ENCODE measurements around the gene ADGRB2.

The ADGRB2 gene

DNA sequence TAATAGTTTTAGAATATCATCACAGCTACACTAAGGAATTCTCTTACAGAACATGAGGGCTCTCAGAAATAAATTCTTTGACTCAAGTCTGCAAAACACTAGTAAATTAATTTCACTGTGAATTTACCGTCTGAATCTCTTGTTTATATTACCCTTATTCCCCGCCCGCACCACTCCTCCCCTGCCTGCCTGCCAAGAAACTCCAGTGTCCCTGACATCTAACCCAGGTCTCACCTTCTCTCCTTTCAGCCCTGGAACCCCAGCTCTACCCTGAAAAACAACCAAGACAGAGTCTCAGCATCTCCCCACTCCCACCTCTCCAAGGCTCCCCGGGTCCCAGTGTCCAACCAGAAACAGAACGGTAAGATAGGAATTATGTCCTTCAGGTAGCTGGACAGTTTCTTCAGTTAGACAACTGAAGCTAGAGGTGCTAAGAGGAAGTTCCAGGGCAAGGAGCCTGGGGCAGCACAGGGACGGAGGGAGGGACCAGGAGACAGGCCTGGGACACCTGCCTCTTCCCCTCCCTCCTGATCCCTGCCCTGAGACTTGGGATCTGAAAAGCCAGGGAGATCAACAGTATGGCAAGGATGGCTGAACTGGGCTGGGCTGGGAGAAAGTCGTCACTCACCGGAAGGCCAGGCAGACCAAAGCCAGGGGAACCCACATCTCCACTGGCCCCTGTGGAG lies 75.8 kb downstream of the ADGRB2 start:
- no peak for DNase-seq

DNA sequence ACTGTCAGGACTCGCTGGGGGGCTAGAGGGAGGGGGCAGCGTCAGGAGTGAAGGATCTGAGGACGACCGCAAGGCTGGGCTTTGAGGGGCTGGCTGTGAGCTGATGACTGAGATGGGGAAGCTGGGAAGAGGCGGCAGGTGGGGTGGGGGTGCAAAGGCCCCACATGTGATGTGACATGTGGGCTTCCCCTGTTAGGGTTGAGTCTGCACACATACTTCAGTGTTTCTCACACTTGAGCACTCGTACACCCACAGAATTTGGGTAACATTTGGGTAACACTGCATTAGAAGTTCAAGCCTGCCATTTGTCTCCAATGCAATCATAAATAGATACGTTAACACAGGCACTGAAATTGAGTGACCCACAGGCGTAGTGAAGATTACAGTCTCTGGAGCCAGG lies 76.5 kb downstream of the ADGRB2 start:
- TF ChIP-seq GATA1 (IDR thresholded peaks at IDR 0.05; ENCODE audit: low read depth, low read length) (no peak), POLR2A (IDR thresholded peaks at IDR 0.05; ENCODE audit: low read length) (no peak)
- no peak for DNase-seq

More for the DNA sequence above, 75.8 kb downstream of the ADGRB2 start:
- no peak for TF ChIP-seq POLR2A (IDR thresholded peaks at IDR 0.05; ENCODE audit: low read length)
- TF ChIP-seq GATA1 (IDR thresholded peaks at IDR 0.05; ENCODE audit: low read depth, low read length) = no peak

DNA sequence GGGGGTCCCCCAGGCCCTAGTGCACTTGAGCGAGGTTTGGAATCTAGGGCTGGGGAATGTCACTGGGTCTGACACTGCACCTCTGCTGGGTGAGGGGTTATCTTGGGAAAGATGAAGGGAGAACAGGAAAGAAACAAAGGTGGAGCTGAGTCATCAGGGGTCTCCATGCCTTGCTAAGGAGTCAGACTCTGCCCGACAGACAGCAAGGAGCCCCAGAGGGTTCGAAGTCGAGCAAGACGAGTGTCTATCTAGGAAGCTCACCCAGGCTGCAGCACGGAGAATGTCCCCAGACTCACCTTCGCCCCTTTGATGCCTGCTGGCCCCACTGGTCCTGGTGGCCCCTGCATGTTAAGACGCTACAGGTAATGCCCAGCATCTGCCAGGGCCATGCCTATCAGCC lies 78.3 kb downstream of the ADGRB2 start:
- no peak for DNase-seq
- no peak for TF ChIP-seq GATA1 (IDR thresholded peaks at IDR 0.05; ENCODE audit: low read depth, low read length)
- no peak for TF ChIP-seq POLR2A (IDR thresholded peaks at IDR 0.05; ENCODE audit: low read length)

DNA sequence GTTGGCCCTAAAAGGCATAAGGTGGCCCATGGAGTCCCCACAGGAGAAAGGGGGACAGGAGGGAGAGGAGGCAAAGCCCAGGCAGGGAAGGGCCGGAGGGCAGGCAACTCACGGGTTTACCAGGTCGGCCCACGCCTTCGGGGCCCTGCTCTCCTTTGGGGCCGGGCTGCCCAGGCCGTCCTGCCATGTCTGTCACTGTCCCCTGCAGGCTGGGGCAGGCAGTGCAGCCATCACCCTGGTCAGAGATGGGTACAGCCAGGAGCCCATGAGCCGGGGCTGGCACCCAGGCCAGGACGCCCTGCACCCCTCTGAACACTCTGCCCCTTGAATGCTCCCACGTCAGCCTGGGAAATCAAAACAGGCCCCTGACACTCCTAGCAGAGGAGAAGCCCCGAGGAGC lies 80.1 kb downstream of the ADGRB2 start:
- DNase-seq = peak in 1 of 2 experiments; percentile 9
- TF ChIP-seq GATA1 (IDR thresholded peaks at IDR 0.05; ENCODE audit: low read depth, low read length) = no peak
- TF ChIP-seq POLR2A (IDR thresholded peaks at IDR 0.05; ENCODE audit: low read length) = no peak

DNA sequence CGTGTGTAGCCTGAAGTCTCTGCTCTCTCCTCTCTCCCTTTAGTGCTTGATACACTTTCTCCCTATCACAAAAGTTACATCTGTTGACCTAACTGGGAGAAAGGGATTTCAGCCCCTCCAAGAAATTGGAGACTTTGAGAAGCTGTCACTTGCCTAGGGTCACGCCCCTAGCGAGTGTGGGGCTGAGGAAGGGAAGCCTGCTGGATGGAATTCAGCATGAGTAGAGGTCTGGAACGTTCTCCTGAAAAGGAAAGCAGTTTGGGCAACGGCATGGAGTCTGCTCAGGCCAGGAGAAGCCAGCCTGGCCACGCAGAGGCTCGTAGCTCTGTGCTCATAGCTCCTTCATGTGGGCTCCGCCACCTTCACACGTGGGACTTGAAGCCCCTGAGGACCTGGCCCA lies 82.7 kb downstream of the ADGRB2 start:
- no peak for DNase-seq
- TF ChIP-seq POLR2A (IDR thresholded peaks at IDR 0.05; ENCODE audit: low read length) (no peak), GATA1 (IDR thresholded peaks at IDR 0.05; ENCODE audit: low read depth, low read length) (no peak)

DNA sequence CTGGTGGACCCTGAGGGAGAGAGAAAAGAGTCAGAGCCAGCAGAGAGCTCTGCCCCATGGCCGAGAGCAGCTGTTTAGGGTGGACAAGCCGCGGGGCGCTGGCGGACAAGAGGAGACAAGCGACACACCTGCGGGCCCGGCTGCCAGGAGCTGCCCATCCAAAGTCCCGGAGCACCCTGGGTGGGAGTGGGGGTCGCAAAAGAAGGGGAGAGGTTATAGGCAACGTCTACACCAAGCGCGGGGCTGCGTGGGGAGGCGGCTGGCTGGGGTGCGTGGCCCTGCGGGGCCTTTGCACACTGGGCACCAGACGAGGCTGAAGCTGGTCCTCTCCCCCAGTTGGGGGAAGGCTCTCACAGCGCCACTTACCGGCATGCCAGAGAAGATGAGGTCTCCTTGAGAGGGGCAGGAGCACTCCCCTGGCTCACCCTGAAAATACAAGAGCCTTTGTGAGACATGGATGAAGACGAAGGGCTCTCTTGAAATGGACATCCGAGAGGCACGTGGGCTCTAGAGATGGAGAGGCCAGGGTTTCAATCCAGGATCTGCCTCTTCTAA lies 84.4 kb downstream of the ADGRB2 start:
- no peak for TF ChIP-seq GATA1 (IDR thresholded peaks at IDR 0.05; ENCODE audit: low read depth, low read length)
- TF ChIP-seq POLR2A (IDR thresholded peaks at IDR 0.05; ENCODE audit: low read length) = no peak
- no peak for DNase-seq

DNA sequence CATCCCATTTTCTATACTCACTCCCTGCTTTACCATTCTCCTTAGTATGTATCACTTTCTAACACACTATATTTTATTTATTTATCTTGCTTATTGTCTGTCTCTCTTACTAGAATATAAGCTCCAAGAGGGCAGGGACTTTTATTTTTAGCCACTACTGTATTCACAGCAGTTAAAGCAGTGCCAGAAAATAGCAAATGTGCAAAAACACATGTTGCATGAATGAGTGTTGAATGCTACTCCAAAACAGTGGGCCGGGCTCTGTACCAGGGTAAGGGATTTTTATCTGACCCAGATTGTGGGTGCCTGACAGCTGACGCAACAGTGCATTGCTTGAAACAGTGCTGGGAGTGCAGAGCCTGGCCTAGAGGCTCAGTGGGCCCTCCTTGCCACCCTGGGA lies 85.0 kb downstream of the ADGRB2 start:
- no peak for DNase-seq

DNA sequence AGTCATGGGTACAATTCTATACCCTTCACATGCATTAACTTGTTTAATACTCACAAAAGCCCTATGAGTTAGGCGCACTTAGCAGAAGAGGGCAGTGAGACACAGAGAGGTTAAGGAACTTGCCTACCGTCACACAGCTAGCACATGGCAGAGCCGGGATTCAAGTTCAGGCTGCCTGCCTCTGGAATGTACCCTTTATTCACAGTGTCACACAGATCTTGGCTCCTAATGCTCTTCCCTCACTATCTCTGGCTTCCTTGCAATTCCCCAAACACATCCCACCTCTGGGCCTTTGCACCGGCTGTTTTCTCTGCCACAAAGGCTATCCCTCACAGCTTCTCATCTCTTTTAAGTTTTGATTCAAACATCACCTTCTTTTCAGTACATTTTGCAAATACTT lies 85.5 kb downstream of the ADGRB2 start:
- TF ChIP-seq GATA1 (IDR thresholded peaks at IDR 0.05; ENCODE audit: low read depth, low read length) (no peak), POLR2A (IDR thresholded peaks at IDR 0.05; ENCODE audit: low read length) (no peak)
- no peak for DNase-seq

More for the DNA sequence above, 85.0 kb downstream of the ADGRB2 start:
- TF ChIP-seq POLR2A (IDR thresholded peaks at IDR 0.05; ENCODE audit: low read length) (no peak), GATA1 (IDR thresholded peaks at IDR 0.05; ENCODE audit: low read depth, low read length) (no peak)

DNA sequence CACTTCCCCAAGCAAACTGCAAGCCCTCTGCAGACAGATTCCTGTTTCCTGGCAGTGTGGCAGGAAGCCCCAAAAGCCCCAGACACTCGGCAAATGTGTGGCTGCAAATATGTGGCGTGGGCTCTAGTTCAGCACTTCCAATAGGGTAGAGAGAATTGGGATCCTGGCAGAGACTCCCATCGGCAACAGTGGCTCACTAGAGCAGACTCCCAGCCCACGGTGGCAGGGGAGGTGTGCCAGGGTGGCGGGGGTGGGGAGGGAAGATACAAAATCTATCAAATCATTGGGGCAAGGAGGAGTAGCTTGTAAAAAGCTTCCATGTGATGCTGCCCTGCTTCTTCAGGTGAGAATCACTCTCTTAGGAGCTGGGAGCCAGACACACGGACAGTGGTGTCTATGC lies 86.2 kb downstream of the ADGRB2 start:
- no peak for DNase-seq
- TF ChIP-seq GATA1 (IDR thresholded peaks at IDR 0.05; ENCODE audit: low read depth, low read length) (no peak), POLR2A (IDR thresholded peaks at IDR 0.05; ENCODE audit: low read length) (no peak)

DNA sequence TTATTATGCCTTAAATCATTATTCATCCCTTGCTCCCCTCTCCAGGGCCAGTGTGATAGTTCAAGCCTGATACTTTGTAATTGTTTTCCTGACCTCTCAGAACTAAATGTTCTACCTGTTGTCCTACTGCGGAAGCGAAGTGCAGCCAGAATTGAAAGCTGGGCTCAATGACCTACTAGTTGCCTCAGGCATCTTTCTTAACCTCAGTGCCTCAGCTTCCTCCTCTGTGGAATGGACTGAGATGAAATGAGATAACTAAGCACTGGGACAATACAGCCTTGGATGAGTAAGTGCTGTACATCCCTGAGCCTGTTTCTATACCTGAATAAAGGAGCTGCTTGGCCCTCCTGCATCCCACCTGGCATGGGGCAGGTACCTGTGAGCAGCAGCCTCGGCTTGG lies 86.7 kb downstream of the ADGRB2 start:
- TF ChIP-seq GATA1 (IDR thresholded peaks at IDR 0.05; ENCODE audit: low read depth, low read length) (no peak), POLR2A (IDR thresholded peaks at IDR 0.05; ENCODE audit: low read length) (no peak)
- DNase-seq = no peak
